GM21619 (cell line): ENCODE results near the gene PGAM2.
A peak's percentile ranks its signal among the peaks of the same experiment; 100 is the strongest.

Experiments
- ATAC-seq: cut with Tn5 transposase; IDR thresholded peaks from one replicate; pipeline ENCODE4 v1.9.1; 2021; ENCODE audit not compliant: unreplicated experiment

The PGAM2 gene

GRCh38 chr7:44067064-44067951, 1.9 kb upstream of the PGAM2 start:
- ATAC-seq: no peak

GRCh38 chr7:44066494-44067063, 1.2 kb upstream of the PGAM2 start:
- ATAC-seq: no peak

DNA sequence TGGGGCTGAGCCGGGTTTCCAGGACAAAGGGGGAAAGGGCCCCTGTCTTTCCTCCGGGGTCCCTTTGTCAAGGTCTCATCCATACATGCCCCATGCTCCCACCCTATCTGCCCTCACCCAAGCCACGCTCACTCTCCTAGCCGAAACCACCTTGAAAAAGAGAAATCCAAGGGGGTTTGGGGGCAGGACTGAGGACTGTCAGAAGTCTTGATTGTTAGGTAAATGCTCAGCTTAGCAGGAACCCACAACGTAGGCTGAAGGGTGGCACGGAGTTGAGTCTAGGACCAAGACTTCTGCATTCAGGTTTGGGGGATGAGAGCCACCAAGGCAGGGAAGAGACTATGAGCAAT, 719 bp upstream of the PGAM2 start:
- ATAC-seq: no peak

DNA sequence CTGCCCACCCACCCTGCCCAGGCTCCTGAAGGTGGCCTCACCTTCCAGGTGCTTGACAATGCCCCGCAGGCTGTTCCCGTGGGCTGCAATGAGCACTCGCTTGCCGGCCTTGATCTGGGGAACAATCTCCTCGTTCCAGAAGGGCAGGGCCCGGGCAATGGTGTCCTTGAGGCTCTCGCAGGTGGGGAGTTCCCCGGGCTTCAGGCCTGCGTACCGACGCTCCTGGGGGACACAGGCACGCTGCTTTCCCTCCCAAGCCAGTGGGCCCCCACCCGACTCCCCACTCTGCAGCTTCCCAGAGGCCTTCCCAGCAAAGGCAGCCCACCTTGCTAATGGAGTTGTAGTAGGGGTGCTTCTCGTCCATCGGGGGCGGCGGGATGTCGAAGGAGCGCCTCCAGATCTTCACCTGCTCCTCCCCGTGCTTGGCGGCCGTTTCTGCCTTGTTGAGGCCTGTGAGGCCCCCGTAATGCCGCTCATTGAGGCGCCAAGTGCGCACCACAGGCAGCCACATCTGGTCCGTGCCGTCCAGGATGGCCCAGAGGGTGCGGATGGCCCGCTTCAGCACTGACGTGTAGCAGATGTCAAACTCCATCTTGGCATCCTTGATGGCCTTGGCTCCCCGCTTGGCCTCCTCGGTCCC, 456 bp downstream of the PGAM2 start:
- no peak for ATAC-seq

DNA sequence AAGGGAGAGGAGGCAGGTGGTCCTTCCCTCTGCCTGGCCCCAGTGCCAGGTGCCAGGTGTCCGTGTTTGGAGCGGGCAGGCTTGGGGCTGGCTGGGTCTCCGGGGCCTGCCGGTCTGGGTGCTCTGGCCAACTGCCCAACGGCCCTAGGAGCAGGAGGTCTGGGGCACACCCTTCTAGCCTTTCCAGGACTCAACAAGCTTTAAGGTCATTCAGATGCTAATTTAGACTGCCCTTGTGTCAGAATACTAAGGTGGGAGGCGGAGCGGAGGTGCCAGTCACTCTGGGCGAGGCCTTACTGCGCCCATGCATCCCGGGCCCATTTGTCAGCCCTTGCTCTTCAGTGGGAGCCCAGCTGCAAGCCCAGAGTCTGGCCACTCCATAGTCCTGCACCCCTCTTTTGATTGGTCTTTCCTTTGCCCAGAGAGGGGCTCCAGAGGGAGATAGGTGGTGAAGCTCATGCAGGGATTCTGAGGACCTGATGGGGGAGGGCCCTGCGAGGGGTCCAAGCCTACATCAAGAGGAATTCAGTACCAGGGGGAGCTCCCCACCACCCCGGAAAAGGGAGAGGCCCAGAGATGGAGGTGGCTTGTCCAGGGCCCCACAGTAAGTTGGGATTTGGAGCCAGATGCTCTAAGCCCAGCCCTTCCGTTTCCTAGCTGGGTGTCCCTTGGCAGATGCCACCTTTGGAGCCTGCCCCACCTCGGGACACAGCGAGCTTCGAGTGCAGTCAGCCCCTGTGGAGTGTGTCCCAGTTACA, 1.3 kb downstream of the PGAM2 start:
- ATAC-seq: no peak

DNA sequence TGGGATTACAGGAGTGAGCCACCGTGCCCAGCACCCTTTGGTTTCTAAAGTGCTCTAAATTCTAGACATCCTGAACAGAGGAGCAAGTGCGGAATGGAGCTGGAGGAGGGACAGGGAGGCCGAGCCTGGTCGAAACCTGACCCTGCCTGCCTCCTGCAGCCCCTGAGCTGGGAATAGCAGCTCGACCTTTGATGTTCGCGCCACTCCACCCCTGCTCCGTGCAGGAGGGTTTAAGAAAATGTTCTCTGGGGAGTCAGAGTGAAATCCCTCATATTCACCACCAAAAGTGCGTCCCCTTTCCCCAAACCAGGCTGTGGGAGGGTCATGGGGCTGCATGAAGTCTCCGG, 1.8 kb downstream of the PGAM2 start:
- ATAC-seq: no peak

DNA sequence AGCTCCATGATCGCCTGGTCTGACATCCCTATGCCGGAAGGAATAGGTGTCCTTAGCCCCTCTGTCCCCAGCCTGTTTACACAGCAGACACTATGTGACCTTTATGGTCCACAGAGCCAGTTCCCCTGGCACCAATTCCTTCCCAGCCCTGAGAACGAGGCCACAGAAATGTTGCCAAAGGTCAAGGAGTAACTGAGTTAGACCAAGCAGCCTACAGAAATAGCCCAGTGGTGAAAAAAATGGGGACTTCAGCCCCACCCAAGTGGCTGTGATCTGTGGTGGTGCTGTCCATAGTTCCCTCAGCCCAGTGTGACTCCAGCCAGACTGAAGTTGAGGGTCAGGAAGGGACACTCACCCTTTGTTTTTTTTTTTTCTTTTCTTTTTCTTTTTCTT, 2.5 kb downstream of the PGAM2 start:
- no peak for ATAC-seq

- ATAC-seq: no peak
Measured at GRCh38 chr7:44062180-44062902, 3.0 kb downstream of the PGAM2 start.

DNA sequence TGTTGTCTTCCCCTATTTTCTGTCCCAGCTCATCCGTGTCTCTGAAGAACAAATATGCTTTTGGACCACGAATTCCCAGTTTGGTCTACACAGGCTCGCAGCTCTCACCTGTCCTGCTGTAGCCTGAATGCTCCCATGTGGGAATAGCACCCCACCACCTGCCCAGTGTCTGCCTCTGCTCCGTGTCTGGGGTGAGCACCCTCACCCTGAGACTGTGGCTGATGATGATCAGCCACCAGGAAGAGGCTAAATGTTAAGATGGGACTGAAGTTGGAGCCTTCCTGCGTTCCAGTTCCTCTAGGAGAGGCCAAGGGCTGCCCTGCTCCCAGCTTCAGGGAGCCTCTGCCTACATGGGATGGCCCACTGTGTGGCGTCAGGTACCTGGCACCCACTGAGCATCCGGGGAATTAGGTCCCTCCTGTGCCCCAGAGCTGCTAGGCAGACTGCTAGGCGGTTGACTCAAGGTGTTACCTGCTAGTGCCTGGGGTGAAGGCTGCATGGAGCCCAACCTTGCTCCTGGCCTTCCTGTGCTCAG, 3.7 kb downstream of the PGAM2 start:
- ATAC-seq: no peak

DNA sequence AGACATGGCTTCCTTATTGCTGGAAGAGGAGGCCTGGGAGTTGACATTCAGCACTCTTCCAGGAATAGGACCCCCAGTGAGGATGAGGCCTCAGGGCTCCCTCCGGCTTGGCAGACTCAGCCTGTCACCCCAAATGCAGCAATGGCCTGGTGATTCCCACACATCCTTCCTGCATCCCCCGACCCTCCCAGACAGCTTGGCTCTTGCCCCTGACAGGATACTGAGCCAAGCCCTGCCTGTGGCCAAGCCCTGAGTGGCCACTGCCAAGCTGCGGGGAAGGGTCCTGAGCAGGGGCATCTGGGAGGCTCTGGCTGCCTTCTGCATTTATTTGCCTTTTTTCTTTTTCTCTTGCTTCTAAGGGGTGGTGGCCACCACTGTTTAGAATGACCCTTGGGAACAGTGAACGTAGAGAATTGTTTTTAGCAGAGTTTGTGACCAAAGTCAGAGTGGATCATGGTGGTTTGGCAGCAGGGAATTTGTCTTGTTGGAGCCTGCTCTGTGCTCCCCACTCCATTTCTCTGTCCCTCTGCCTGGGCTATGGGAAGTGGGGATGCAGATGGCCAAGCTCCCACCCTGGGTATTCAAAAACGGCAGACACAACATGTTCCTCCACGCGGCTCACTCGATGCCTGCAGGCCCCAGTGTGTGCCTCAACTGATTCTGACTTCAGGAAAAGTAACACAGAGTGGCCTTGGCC, 4.3 kb downstream of the PGAM2 start:
- ATAC-seq: no peak

- no peak for ATAC-seq
Measured at GRCh38 chr7:44060091-44060947, 5.0 kb downstream of the PGAM2 start.

DNA sequence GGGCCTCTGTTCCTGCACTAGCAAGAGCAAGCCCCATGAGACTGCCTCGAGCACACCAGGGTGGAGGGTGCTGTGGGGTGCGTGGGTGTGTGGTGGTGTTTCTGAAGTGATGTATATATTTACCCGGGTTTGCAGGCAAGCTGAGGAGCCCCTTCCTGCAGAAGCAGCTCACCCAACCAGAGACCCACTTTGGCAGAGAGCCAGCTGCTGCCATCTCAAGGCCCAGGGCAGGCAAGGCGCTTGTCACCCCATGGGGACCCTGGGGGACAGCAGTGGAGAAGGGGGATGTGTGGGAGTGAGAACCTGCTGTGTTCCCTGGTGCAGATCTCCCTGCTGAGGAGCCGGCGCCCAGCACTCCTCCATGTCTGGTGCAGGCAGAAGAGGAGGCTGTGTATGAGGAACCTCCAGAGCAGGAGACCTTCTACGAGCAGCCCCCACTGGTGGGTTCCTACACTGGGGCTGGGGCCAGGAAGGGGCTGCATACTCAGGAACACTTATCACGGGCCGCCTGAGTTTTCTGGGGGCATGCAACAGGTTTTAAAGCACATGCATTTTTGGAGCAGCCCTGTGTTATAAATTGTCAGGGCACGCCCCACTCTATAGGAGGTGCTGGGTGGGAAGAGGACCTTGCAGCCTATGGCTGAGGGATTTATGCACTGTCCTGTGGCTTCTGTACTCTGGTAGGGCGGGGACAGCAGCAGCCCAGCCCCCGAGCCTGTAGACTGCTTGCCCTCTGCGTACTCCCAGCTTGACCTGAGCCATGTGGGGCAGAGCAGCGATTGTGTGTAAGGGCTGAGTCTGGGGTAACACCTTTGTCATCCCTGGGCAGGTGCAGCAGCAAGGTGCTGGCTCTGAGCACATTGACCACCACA, 5.9 kb downstream of the PGAM2 start:
- ATAC-seq: peak; percentile 55

DNA sequence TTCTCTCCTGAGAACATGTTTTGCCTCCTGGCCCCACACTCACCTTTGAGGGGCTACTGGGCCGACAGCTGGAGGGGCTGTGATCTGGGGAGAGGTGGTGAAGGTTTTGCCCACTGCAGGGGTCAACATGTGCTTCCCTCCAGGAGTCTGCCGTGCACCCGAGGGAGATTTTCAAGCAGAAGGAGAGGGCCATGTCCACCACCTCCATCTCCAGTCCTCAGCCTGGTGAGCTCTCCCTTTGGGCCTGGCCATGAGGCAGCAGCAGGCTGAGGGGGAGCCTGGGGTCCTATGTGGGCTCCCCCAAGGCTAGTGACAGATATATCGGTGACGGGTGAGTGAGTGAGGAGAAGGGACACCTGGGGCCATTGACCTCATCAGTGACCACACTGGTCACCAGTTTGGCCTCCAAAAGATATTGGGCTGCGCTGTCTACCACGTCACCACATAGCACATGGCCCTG, 6.6 kb downstream of the PGAM2 start:
- no peak for ATAC-seq

GRCh38 chr7:44057849-44058758, 7.3 kb downstream of the PGAM2 start:
- no peak for ATAC-seq

GRCh38 chr7:44057181-44057848, 8.1 kb downstream of the PGAM2 start:
- ATAC-seq: no peak

DNA sequence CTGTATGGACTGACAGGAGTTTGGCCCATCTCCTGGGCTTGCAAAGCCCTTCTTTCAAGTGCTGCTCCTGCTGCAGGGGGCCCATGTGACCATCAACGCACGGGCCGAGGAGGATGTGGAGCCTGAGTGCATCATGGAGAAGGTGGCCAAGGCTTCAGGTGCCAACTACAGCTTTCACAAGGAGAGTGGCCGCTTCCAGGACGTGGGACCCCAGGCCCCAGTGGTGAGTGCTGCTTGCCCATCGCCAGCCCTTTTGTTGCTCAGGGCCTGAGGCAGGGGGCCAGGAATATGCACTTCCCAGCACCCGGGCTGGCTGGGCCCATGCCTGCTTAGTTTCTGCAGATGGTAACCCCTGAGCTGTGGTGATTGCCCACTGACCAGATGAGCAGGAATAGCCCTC, 8.7 kb downstream of the PGAM2 start:
- no peak for ATAC-seq
